HFFc6 (cell line): ENCODE results near the gene PTPN14. TPM values are rescaled to one million over a fixed set of nuclear protein-coding genes. Genes with fewer than 3 reads are reported as not detected.
A peak's percentile ranks its signal among the peaks of the same experiment; 100 is the strongest.

Experiments used
- DNase-seq: peaks from one replicate; pipeline ENCODE4 v3.0.0-alpha.2; 2018
- H3K27ac Mint-ChIP-seq: 2 replicates; pipeline ENCODE4 v1.8.0; 2020; ENCODE audit warnings: mild to moderate bottlenecking, mixed read lengths
- H3K27me3 Mint-ChIP-seq: 2 replicates; pipeline ENCODE4 v1.8.0; 2021; ENCODE audit warnings: mild to moderate bottlenecking, moderate library complexity, mixed read lengths; ENCODE audit not compliant: insufficient read depth
- H3K36me3 Mint-ChIP-seq: 2 replicates; pipeline ENCODE4 v1.8.0; 2021; ENCODE audit warnings: low read depth, mixed read lengths
- H3K4me1 Mint-ChIP-seq: 2 replicates; pipeline ENCODE4 v1.8.0; 2020; ENCODE audit warnings: low read depth, mixed read lengths
- H3K4me3 Mint-ChIP-seq: 2 replicates; pipeline ENCODE4 v1.8.0; 2020; ENCODE audit warnings: mild to moderate bottlenecking, moderate library complexity, mixed read lengths
- H3K9me3 Mint-ChIP-seq: 2 replicates; pipeline ENCODE4 v1.8.0; 2020; ENCODE audit warnings: mild to moderate bottlenecking, mixed read lengths
- total RNA-seq, 6 experiments: library from RNA; stranded (reverse); fragmentation: NEBNext Ultra II Directional; extraction: Animal tissue kit (Norgen Biotek cat#: 25700); gene quantifications; 2 replicates in 1 of 6; 3 replicates in 5 of 6; pipeline ENCODE4 v1.2.3, GENCODE V29; 2021
- TF ChIP-seq, protein P1 (sequence below): fragments of 200-600 bp; sonication (generic); IDR thresholded peaks from 2 replicates; pipeline ENCODE4 v1.5.0; 2021; ENCODE audit warnings: antibody characterized with exemption, mild to moderate bottlenecking

PTPN14 gene
- total RNA-seq, 6 experiments from 2014 or later = 93.6 to 140 (median 106) TPM

DNA sequence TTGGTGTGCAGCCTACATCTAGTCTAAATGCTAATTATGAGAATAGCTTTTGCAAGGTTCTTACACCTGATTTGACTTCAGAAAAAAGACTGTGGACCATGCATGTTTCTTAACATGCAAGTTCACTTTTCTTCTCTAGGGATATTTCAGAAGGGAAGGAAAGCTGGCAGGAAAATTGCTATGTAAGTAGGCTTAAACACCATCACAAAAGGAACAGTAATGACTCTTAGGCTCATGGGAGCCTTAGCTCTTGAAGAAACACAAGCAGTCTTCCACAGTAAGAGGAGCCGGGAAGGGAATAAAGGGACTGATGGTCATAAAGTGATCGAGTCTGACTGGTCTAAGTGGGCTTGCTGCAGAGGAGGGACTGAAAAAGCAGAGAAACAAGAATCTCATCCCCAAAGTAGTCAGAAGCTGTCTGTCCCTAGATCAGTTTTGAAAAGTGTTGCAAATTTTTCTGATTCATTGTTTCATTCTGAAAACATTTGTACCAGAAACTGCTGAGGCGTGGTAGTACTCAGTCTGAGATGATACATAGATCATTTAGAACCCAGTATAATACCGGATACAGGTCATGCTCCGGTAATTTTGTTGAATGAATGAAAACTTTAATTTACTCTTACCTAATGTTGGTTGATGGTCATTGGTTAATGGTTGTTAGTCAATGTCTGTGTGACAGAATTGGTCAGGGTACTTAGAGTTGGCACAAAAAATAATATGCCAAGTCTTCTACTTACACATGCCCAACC lies 229.5 kb downstream of the PTPN14 start:
- no peak for DNase-seq
- H3K27me3 Mint-ChIP-seq = no peaks in the 10 kb centered on the region

GRCh38 chr1:214319938-214320337 lies 231.5 kb downstream of the PTPN14 start:
- Mint-ChIP-seq H3K9me3 (no peaks in the 10 kb centered on the region), H3K27ac (no peak overlapping the region), H3K36me3 (peaks cover 16% of the 10 kb centered on the region), H3K27me3 (no peaks in the 10 kb centered on the region), H3K4me3 (no peak overlapping the region), H3K4me1 (peaks cover 31% of the 10 kb centered on the region)
- no peak for DNase-seq
- TF ChIP-seq, protein P1, sequence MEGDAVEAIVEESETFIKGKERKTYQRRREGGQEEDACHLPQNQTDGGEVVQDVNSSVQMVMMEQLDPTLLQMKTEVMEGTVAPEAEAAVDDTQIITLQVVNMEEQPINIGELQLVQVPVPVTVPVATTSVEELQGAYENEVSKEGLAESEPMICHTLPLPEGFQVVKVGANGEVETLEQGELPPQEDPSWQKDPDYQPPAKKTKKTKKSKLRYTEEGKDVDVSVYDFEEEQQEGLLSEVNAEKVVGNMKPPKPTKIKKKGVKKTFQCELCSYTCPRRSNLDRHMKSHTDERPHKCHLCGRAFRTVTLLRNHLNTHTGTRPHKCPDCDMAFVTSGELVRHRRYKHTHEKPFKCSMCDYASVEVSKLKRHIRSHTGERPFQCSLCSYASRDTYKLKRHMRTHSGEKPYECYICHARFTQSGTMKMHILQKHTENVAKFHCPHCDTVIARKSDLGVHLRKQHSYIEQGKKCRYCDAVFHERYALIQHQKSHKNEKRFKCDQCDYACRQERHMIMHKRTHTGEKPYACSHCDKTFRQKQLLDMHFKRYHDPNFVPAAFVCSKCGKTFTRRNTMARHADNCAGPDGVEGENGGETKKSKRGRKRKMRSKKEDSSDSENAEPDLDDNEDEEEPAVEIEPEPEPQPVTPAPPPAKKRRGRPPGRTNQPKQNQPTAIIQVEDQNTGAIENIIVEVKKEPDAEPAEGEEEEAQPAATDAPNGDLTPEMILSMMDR = peak; percentile 59

More for the DNA sequence above, 229.5 kb downstream of the PTPN14 start:
- Mint-ChIP-seq H3K9me3 (no peaks in the 10 kb centered on the region), H3K4me3 (no peak overlapping the region), H3K4me1 (peaks cover 13% of the 10 kb centered on the region), H3K27ac (no peak overlapping the region), H3K36me3 (peaks cover 9% of the 10 kb centered on the region; the same call in 1 of the 2 replicates)
- TF ChIP-seq, protein P1 = no peak

DNA sequence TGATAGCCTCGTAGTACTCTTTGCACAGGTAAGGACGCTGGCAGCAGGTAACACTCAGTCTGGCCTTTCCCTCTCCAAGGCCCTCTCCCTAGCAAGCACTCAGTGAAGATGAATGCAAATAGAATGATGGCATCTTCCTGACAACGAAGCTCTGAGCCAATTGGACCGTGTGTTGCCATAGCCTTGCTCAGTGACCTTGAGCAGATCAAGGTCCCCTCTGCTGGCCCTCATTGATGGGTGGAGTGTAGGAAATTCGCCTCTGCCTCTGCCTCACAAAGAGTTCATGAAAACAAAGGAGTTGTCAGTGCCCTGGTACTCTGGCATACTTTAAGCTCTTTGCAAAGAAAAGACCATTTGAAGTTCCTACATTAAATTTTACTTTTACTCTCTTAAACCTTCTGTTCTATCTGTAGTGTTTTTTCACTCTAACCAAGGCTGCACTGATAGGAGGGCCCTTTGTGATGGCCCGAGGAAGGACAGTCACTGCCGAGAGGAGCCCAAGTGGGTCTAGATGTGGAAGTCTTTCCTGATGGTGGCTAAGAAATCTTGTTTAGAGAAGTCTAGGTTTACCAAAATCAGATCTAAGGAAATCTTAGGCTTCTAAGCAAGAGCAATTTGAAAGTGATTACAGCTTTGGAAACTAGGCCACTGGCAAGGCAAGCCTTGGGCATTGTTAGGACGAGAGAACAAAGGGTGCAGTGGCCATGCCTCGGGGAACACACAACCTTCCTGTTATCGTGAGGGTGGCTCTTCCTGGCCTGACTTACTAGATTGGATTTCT lies 232.3 kb downstream of the PTPN14 start:
- TF ChIP-seq, protein P1 = no peak
- Mint-ChIP-seq H3K9me3 (no peaks in the 10 kb centered on the region), H3K27me3 (no peaks in the 10 kb centered on the region), H3K4me3 (no peak overlapping the region), H3K27ac (no peak overlapping the region), H3K4me1 (peaks cover 36% of the 10 kb centered on the region), H3K36me3 (peaks cover 16% of the 10 kb centered on the region)
- no peak for DNase-seq

GRCh38 chr1:214318356-214318755 lies 233.0 kb downstream of the PTPN14 start:
- H3K27me3 Mint-ChIP-seq = no peaks in the 10 kb centered on the region
- H3K9me3 Mint-ChIP-seq = no peaks in the 10 kb centered on the region
- peaks cover 16% of the 10 kb centered on the region for H3K36me3 Mint-ChIP-seq
- TF ChIP-seq, protein P1 = no peak
- H3K27ac Mint-ChIP-seq = no peak overlapping the region
- no peak for DNase-seq
- no peak overlapping the region for H3K4me3 Mint-ChIP-seq
- H3K4me1 Mint-ChIP-seq = peaks cover 36% of the 10 kb centered on the region

DNA sequence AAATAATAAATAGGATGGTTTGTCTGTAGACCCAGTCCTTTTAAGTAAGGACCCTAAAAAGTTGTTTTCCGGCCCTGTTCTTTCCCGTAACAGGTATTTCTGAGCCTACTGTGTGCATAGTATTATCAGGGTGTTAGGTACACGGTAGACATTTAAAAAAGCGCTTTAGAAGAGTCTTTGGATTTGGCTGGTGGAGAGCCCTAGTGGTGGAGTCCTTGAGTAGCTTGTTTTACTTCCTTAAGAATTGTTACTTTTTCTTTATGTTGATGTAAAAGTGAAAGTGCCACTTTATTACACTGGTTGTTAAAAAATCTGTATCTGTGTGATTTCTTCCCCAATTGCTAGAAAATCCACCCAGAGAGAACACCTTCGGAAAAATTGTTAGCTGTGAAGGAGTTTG lies 233.7 kb downstream of the PTPN14 start:
- Mint-ChIP-seq H3K9me3 (no peaks in the 10 kb centered on the region), H3K4me3 (no peak overlapping the region), H3K4me1 (peaks cover 36% of the 10 kb centered on the region), H3K36me3 (peaks cover 16% of the 10 kb centered on the region), H3K27me3 (no peaks in the 10 kb centered on the region), H3K27ac (no peak overlapping the region)
- no peak for DNase-seq
- TF ChIP-seq, protein P1 = peak; percentile 48
